ENCODE data around the gene PI16. TPM values are rescaled to one million over a fixed set of nuclear protein-coding genes. Genes with fewer than 3 reads are reported as not detected.
A peak's percentile ranks its signal among the peaks of the same experiment; 100 is the strongest.

The PI16 gene
- total RNA-seq, 1 donor from 2014 or later, result not detected

- Mint-ChIP-seq H3K27me3 (ENCODE audit: unreplicated experiment) (no peaks in the 10 kb centered on the region), H3K36me3 (ENCODE audit: unreplicated experiment) (peaks cover 39% of the 10 kb centered on the region), H3K4me3 (ENCODE audit: unreplicated experiment) (no peak overlapping the region), H3K9me3 (ENCODE audit: unreplicated experiment) (no peaks in the 10 kb centered on the region), H3K27ac (ENCODE audit: unreplicated experiment) (no peak overlapping the region), H3K4me1 (ENCODE audit: unreplicated experiment) (peaks cover 46% of the 10 kb centered on the region)
- TF ChIP-seq CTCF (IDR thresholded peaks at IDR 0.05), result no peak
- no peak for DNase-seq (ENCODE audit: extremely low spot score, unreplicated experiment)
Measured at GRCh38 chr6:36916126-36916525, 38.4 kb upstream of the PI16 start.

GRCh38 chr6:36917541-36918193, 36.9 kb upstream of the PI16 start:
- no peak for TF ChIP-seq CTCF (IDR thresholded peaks at IDR 0.05)
- H3K36me3 Mint-ChIP-seq (ENCODE audit: unreplicated experiment), result peaks cover 35% of the 10 kb centered on the region
- DNase-seq (ENCODE audit: extremely low spot score, unreplicated experiment), result no peak
- H3K27me3 Mint-ChIP-seq (ENCODE audit: unreplicated experiment), result no peaks in the 10 kb centered on the region
- H3K4me1 Mint-ChIP-seq (ENCODE audit: unreplicated experiment), result peaks cover 35% of the 10 kb centered on the region
- H3K27ac Mint-ChIP-seq (ENCODE audit: unreplicated experiment), result peak overlapping the region; percentile 73
- H3K4me3 Mint-ChIP-seq (ENCODE audit: unreplicated experiment), result no peak overlapping the region
- no peaks in the 10 kb centered on the region for H3K9me3 Mint-ChIP-seq (ENCODE audit: unreplicated experiment)

GRCh38 chr6:36920049-36920448, 34.5 kb upstream of the PI16 start:
- Mint-ChIP-seq H3K27ac (ENCODE audit: unreplicated experiment) (no peak overlapping the region), H3K27me3 (ENCODE audit: unreplicated experiment) (no peaks in the 10 kb centered on the region), H3K9me3 (ENCODE audit: unreplicated experiment) (no peaks in the 10 kb centered on the region), H3K4me3 (ENCODE audit: unreplicated experiment) (no peak overlapping the region), H3K36me3 (ENCODE audit: unreplicated experiment) (peaks cover 41% of the 10 kb centered on the region), H3K4me1 (ENCODE audit: unreplicated experiment) (peaks cover 29% of the 10 kb centered on the region)
- no peak for TF ChIP-seq CTCF (IDR thresholded peaks at IDR 0.05)
- no peak for DNase-seq (ENCODE audit: extremely low spot score, unreplicated experiment)

- Mint-ChIP-seq H3K4me1 (ENCODE audit: unreplicated experiment) (peaks cover 33% of the 10 kb centered on the region), H3K27ac (ENCODE audit: unreplicated experiment) (no peak overlapping the region), H3K36me3 (ENCODE audit: unreplicated experiment) (peaks cover 38% of the 10 kb centered on the region), H3K27me3 (ENCODE audit: unreplicated experiment) (no peaks in the 10 kb centered on the region), H3K9me3 (ENCODE audit: unreplicated experiment) (no peaks in the 10 kb centered on the region), H3K4me3 (ENCODE audit: unreplicated experiment) (no peak overlapping the region)
- TF ChIP-seq CTCF (IDR thresholded peaks at IDR 0.05), result no peak
- no peak for DNase-seq (ENCODE audit: extremely low spot score, unreplicated experiment)
Measured at GRCh38 chr6:36920546-36920945, 34.0 kb upstream of the PI16 start.

- Mint-ChIP-seq H3K36me3 (ENCODE audit: unreplicated experiment) (peaks cover 26% of the 10 kb centered on the region), H3K27me3 (ENCODE audit: unreplicated experiment) (no peaks in the 10 kb centered on the region), H3K27ac (ENCODE audit: unreplicated experiment) (no peak overlapping the region), H3K4me3 (ENCODE audit: unreplicated experiment) (no peak overlapping the region), H3K9me3 (ENCODE audit: unreplicated experiment) (no peaks in the 10 kb centered on the region), H3K4me1 (ENCODE audit: unreplicated experiment) (peaks cover 52% of the 10 kb centered on the region)
- no peak for TF ChIP-seq CTCF (IDR thresholded peaks at IDR 0.05)
- DNase-seq (ENCODE audit: extremely low spot score, unreplicated experiment), result no peak
Measured at GRCh38 chr6:36924131-36924530, 30.4 kb upstream of the PI16 start.

Measured in osteocyte (in vitro differentiated cells).